Adrenal gland (tissue), 12 donors: Measurements from ENCODE around the gene PRKCI. TPM values are rescaled to one million over a fixed set of nuclear protein-coding genes. Genes with fewer than 3 reads are reported as not detected.
"Not testable (repeated sequence)": the region's sequence is repeated elsewhere in the genome, so short reads cannot be mapped to it uniquely, and the experiment has no call there.

Source experiments
- DNase-seq, 7 donors: peaks; one replicate each; pipeline ENCODE4 v3.0.0-alpha.2; 2019 to 2020
- H3K27ac ChIP-seq, 5 donors: fragments of 200-600 bp; sonication (generic) in 4 of 5; 1 replicate in 3 of 5; 2 replicates in 2 of 5; pipeline versions ENCODE4 v1.5.1 to v1.8.0; 2016 to 2020; ENCODE audit warnings: mild to moderate bottlenecking in 1 of 5
- H3K27me3 ChIP-seq: fragments of 200-600 bp; 2 replicates; pipeline ENCODE4 v1.8.0; 2021
- H3K36me3 ChIP-seq, 2 donors: fragments of 200-600 bp; replicated peaks in 1 of 2; 1 replicate in 1 of 2; 2 replicates in 1 of 2; pipeline versions ENCODE4 v1.5.1 to v1.8.0; 2018 to 2022
- H3K4me1 ChIP-seq, 2 donors: fragments of 200-600 bp; replicated peaks in 1 of 2; 1 replicate in 1 of 2; 2 replicates in 1 of 2; pipeline versions ENCODE4 v1.5.1 to v1.8.0; 2018 to 2021
- H3K4me3 ChIP-seq, 4 donors: fragments of 200-600 bp; sonication (generic) in 3 of 4; one replicate each; pipeline ENCODE4 v1.5.1; 2016 to 2018
- H3K9me3 ChIP-seq, 3 donors: fragments of 200-600 bp; sonication (generic) in 1 of 3; replicated peaks in 1 of 3; 1 replicate in 2 of 3; 2 replicates in 1 of 3; pipeline versions ENCODE4 v1.5.1 to v1.8.0; 2016 to 2021
- POLR2A ChIP-seq, 2 donors: fragments of 450-650 bp; IDR thresholded peaks; one replicate each; pipeline ENCODE4 v1.6.1; 2017; ENCODE audit warnings: antibody characterized with exemption in 2 of 2, mild to moderate bottlenecking in 2 of 2, moderate library complexity in 1 of 2
- WGBS, 4 donors: extraction: QIAGEN DNeasy Blood & Tissue Kit in 2 of 4; methylation state at CpG; one replicate each; pipeline versions ENCODE4 v1.1.5 to v1.1.7; 2013 to 2017; 5-methylcytosine and 5-hydroxymethylcytosine counted together
- intact Hi-C, 2 donors: fragments of 100-400 bp; cut with DNase I; formaldehyde crosslinking; loops; one replicate each; pipeline versions ENCODE4 v1.14.1 to v1.15.0; 2022 to 2023
- polyA plus RNA-seq, 3 donors: library from polyadenylated mRNA; stranded (reverse); fragments of 200-250 nt in 2 of 3; fragments of 350-450 nt in 1 of 3; fragmentation: Illumina TruSeq in 1 of 3; extraction: RNeasy Lipid Tissue Mini Kit (QIAGEN cat#74804) in 1 of 3; gene quantifications; one replicate each; pipeline ENCODE4 v1.2.3, GENCODE V29; 2013 to 2014
- total RNA-seq, 9 donors: library from RNA; depleted of rRNA in 4 of 9; stranded (reverse); fragments of >200 nt in 4 of 9; fragments of 120-200 nt in 1 of 9; fragmentation: NEBNext Ultra II Directional in 1 of 9; extraction: Animal tissue kit (Norgen Biotek cat#: 25700) in 1 of 9; gene quantifications; one replicate each; pipeline versions ENCODE4 v1.1.0 to v1.2.4, GENCODE V29; 2013 to 2023
- TF ChIP-seq, protein P1 (sequence below), 6 experiments: fragments of 450-650 bp in 4 of 6; fragments of 200-600 bp in 2 of 6; sonication (generic) in 1 of 6; IDR thresholded peaks; 1 replicate in 5 of 6; 2 replicates in 1 of 6; pipeline versions ENCODE4 v1.5.1 to v1.8.0; 2016 to 2021; ENCODE audit warnings: antibody characterized with exemption in 6 of 6, mild to moderate bottlenecking in 2 of 6, moderate library complexity in 1 of 6
- donor health status: healthy with polysubstance abuse.
- donor health status: Bipolar disorder and iron deficiency.
- donor health status: DM: yes; HTN: yes; CAD: no.
- donor health status: DM: no; HTN: no; CAD: no.
- donor health status: DM: no; HTN: no; CAD: no.
- donor health status: DM: yes; HTN: yes; CAD: no.

Gene PRKCI
- total and polyA plus RNA-seq, 12 donors = 4.8 to 29.2 (median 14.1) TPM

GRCh38 chr3:170180079-170180907 is 41.9 kb upstream of the PRKCI start:
- 8 to 13% (median 11%) methylated on average over 16 of the region's 16 CpGs for WGBS, 4 donors
- intact Hi-C loops = no loop called here

GRCh38 chr3:170180908-170181885 is 41.0 kb upstream of the PRKCI start, which contains the start of gene PHC3:
TSS of gene PHC3 (minus strand) at chr3:170181733. CDS start at chr3:170181715, 18 bp downstream.
- H3K4me3 ChIP-seq = peak within 1 kb of the TSS; percentile 46 to 95 (median 69)
- peak; percentile 92 to 96 (median 94) for DNase-seq
- peak; percentile 61 to 80 for TF ChIP-seq POLR2A (IDR thresholded peaks at IDR 0.05)
- TF ChIP-seq, protein P1, sequence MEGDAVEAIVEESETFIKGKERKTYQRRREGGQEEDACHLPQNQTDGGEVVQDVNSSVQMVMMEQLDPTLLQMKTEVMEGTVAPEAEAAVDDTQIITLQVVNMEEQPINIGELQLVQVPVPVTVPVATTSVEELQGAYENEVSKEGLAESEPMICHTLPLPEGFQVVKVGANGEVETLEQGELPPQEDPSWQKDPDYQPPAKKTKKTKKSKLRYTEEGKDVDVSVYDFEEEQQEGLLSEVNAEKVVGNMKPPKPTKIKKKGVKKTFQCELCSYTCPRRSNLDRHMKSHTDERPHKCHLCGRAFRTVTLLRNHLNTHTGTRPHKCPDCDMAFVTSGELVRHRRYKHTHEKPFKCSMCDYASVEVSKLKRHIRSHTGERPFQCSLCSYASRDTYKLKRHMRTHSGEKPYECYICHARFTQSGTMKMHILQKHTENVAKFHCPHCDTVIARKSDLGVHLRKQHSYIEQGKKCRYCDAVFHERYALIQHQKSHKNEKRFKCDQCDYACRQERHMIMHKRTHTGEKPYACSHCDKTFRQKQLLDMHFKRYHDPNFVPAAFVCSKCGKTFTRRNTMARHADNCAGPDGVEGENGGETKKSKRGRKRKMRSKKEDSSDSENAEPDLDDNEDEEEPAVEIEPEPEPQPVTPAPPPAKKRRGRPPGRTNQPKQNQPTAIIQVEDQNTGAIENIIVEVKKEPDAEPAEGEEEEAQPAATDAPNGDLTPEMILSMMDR (IDR thresholded peaks at IDR 0.05) = peak in 5 of 6 experiments; percentile 11 to 35 (median 19)
- peaks cover 0 to 22% of the 10 kb centered on the region in 2 donors for H3K36me3 ChIP-seq
- H3K4me1 ChIP-seq = peaks cover 10 to 19% of the 10 kb centered on the region in 2 donors
- no peaks in the 10 kb centered on the region for H3K9me3 ChIP-seq
- 0 to 1% (median 0%) methylated on average over 34 to 68 of the region's 71 CpGs for WGBS, 4 donors
- intact Hi-C loops = no loop called here
- no peaks in the 10 kb centered on the region for H3K27me3 ChIP-seq
- H3K27ac ChIP-seq = peak within 1 kb of the TSS; percentile 78 to 98 (median 93)

More at GRCh38 chr3:170180079-170180907, 41.9 kb upstream of the PRKCI start:
- peak overlapping the region; percentile 78 to 98 (median 93) for H3K27ac ChIP-seq
- DNase-seq = peak in 4 of 7 donors; percentile 27 to 59 (median 45)
- no peaks in the 10 kb centered on the region for H3K9me3 ChIP-seq
- H3K36me3 ChIP-seq = peaks cover 0 to 28% of the 10 kb centered on the region in 2 donors
- no peak for TF ChIP-seq POLR2A (IDR thresholded peaks at IDR 0.05)
- TF ChIP-seq, protein P1 (IDR thresholded peaks at IDR 0.05) = no peak
- H3K4me3 ChIP-seq = peak overlapping the region in 3 of 4 donors; percentile 46 to 95 (median 89)
- peaks cover 10 to 19% of the 10 kb centered on the region in 2 donors for H3K4me1 ChIP-seq
- H3K27me3 ChIP-seq = no peaks in the 10 kb centered on the region

- H3K4me3 ChIP-seq = no peak overlapping the region
Observed at GRCh38 chr3:170189398-170190256, 32.6 kb upstream of the PRKCI start.

GRCh38 chr3:170195759-170196158 is 26.5 kb upstream of the PRKCI start:
- H3K4me1 ChIP-seq, intact Hi-C loops, H3K27ac ChIP-seq, H3K27me3 ChIP-seq, DNase-seq, H3K4me3 ChIP-seq, H3K9me3 ChIP-seq, H3K36me3 ChIP-seq: not testable (repeated sequence)
- WGBS, 4 donors = 65 to 78% (median 77%) methylated on average over 3 of the region's 3 CpGs

More at GRCh38 chr3:170189398-170190256, 32.6 kb upstream of the PRKCI start:
- no peaks in the 10 kb centered on the region for H3K4me1 ChIP-seq
- H3K9me3 ChIP-seq = no peaks in the 10 kb centered on the region
- intact Hi-C loops = no loop called here
- no peak overlapping the region for H3K27ac ChIP-seq
- WGBS, 4 donors = 75 to 88% (median 79%) methylated on average over 4 of the region's 4 CpGs
- H3K36me3 ChIP-seq = no peaks in the 10 kb centered on the region
- no peaks in the 10 kb centered on the region for H3K27me3 ChIP-seq
- TF ChIP-seq POLR2A (IDR thresholded peaks at IDR 0.05) = no peak
- TF ChIP-seq, protein P1 (IDR thresholded peaks at IDR 0.05) = no peak
- no peak for DNase-seq
